ENCODE results near the gene NUP214.

DNA sequence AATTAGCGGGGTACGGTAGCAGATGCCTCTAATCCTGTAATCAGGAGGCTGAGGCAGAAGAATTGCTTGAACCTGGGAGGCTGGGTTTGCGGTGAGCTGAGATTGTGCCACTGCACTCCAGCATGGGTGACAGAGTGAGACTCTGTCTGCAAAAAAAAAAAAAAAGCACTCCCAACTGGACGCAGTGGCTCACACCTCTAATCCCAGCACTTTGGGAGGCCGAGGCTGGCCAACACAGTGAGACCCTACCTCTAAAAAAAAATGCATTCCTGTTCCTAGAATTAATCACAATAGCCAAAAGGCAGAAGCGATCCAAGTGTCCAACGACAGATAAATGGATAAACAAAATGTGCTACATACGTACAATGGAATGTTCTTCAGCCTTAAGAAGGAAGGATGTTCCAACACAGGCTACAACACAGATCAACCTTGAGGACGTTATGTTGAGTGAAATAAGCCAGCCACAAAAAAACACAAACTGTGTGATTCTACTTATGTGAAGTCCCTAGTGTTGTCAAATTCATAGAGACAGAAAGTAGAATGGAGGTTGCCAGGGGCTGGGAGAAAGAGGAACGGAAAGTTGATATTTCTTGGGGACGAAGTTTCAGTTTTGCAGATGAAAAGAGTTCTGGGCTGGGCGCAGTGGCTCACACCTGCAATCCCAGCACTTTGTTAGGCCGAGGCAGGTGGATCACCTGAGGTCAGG is 137.1 kb downstream of the NUP214 start:
- no peak for TF ChIP-seq REST (IDR thresholded peaks at IDR 0.05; ENCODE audit: borderline replicate concordance)
- TF ChIP-seq, protein P1, sequence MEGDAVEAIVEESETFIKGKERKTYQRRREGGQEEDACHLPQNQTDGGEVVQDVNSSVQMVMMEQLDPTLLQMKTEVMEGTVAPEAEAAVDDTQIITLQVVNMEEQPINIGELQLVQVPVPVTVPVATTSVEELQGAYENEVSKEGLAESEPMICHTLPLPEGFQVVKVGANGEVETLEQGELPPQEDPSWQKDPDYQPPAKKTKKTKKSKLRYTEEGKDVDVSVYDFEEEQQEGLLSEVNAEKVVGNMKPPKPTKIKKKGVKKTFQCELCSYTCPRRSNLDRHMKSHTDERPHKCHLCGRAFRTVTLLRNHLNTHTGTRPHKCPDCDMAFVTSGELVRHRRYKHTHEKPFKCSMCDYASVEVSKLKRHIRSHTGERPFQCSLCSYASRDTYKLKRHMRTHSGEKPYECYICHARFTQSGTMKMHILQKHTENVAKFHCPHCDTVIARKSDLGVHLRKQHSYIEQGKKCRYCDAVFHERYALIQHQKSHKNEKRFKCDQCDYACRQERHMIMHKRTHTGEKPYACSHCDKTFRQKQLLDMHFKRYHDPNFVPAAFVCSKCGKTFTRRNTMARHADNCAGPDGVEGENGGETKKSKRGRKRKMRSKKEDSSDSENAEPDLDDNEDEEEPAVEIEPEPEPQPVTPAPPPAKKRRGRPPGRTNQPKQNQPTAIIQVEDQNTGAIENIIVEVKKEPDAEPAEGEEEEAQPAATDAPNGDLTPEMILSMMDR (IDR thresholded peaks at IDR 0.05; ENCODE audit: poor library complexity, severe bottlenecking) = no peak
- TF ChIP-seq EZH2 (IDR thresholded peaks at IDR 0.05; ENCODE audit: borderline replicate concordance, insufficient read depth, low read length, poor library complexity, severe bottlenecking) = no peak
- no peak for TF ChIP-seq POLR2AphosphoS5 (IDR thresholded peaks at IDR 0.05)
- no peak for TF ChIP-seq MXI1 (conservative IDR thresholded peaks at IDR 0.05; ENCODE audit: poor library complexity, severe bottlenecking)
- TF ChIP-seq TAF1 (IDR thresholded peaks at IDR 0.05; ENCODE audit: low read depth) = no peak
